ENCODE data around the gene FREM3. TPM values are rescaled to one million over a fixed set of nuclear protein-coding genes. Genes with fewer than 3 reads are reported as not detected.
A peak's percentile ranks its signal among the peaks of the same experiment; 100 is the strongest.

FREM3 gene
- total RNA-seq, 1 experiment from 2014 or later, result not detected

GRCh38 chr4:143667461-143667860, 33.0 kb downstream of the FREM3 start:
- intact Hi-C loops (cut with micrococcal nuclease), result no loop called here
- Mint-ChIP-seq H3K4me1 (ENCODE audit: insufficient read depth, unreplicated experiment) (peaks cover 12% of the 10 kb centered on the region), H3K4me3 (ENCODE audit: unreplicated experiment) (no peak overlapping the region), H3K27ac (ENCODE audit: low read depth, unreplicated experiment) (no peak overlapping the region), H3K9me3 (ENCODE audit: unreplicated experiment) (peaks cover 14% of the 10 kb centered on the region), H3K27me3 (ENCODE audit: insufficient read depth, unreplicated experiment) (peaks cover 18% of the 10 kb centered on the region), H3K36me3 (ENCODE audit: insufficient read depth, unreplicated experiment) (no peaks in the 10 kb centered on the region)
- no peak for TF ChIP-seq CTCF (IDR thresholded peaks at IDR 0.05; ENCODE audit: unreplicated experiment)
- DNase-seq (ENCODE audit: unreplicated experiment), result peak; percentile 74
- BruUV-seq (replicated peaks), result no TSS peak
- ChIA-PET POLR2A (interaction anchor here (1.5 kb wide), 1 partner anchor 33 kb away, joined by 4 read pairs; the partner anchor contains the start of gene FREM3), CTCF (interaction anchor here (0.6 to 0.9 kb wide), 3 partner anchors 12 to 1128 kb away, joined by 3 read pairs; no protein-coding TSS in a partner anchor)

GRCh38 chr4:143658336-143658735, 42.1 kb downstream of the FREM3 start:
- Mint-ChIP-seq H3K27me3 (ENCODE audit: insufficient read depth, unreplicated experiment) (peaks cover 22% of the 10 kb centered on the region), H3K27ac (ENCODE audit: low read depth, unreplicated experiment) (no peak overlapping the region), H3K4me3 (ENCODE audit: unreplicated experiment) (no peak overlapping the region), H3K9me3 (ENCODE audit: unreplicated experiment) (peaks cover 13% of the 10 kb centered on the region), H3K4me1 (ENCODE audit: insufficient read depth, unreplicated experiment) (no peaks in the 10 kb centered on the region), H3K36me3 (ENCODE audit: insufficient read depth, unreplicated experiment) (no peaks in the 10 kb centered on the region)
- BruUV-seq (replicated peaks), result no TSS peak
- DNase-seq (ENCODE audit: unreplicated experiment), result no peak
- intact Hi-C loops (cut with micrococcal nuclease), result no loop called here
- CTCF ChIA-PET, result no interaction called here
- POLR2A ChIA-PET, result no interaction called here
- no peak for TF ChIP-seq CTCF (IDR thresholded peaks at IDR 0.05; ENCODE audit: unreplicated experiment)

GRCh38 chr4:143654571-143654970, 45.9 kb downstream of the FREM3 start:
- no peak for TF ChIP-seq CTCF (IDR thresholded peaks at IDR 0.05; ENCODE audit: unreplicated experiment)
- H3K27me3 Mint-ChIP-seq (ENCODE audit: insufficient read depth, unreplicated experiment), result peaks cover 2% of the 10 kb centered on the region
- intact Hi-C loops (cut with micrococcal nuclease), result no loop called here
- no TSS peak for BruUV-seq (replicated peaks)
- no peak for DNase-seq (ENCODE audit: unreplicated experiment)
- H3K4me1 Mint-ChIP-seq (ENCODE audit: insufficient read depth, unreplicated experiment), result no peaks in the 10 kb centered on the region
- H3K9me3 Mint-ChIP-seq (ENCODE audit: unreplicated experiment), result no peaks in the 10 kb centered on the region
- no peak overlapping the region for H3K27ac Mint-ChIP-seq (ENCODE audit: low read depth, unreplicated experiment)
- CTCF ChIA-PET, result no interaction called here
- POLR2A ChIA-PET, result no interaction called here
- H3K4me3 Mint-ChIP-seq (ENCODE audit: unreplicated experiment), result no peak overlapping the region
- no peaks in the 10 kb centered on the region for H3K36me3 Mint-ChIP-seq (ENCODE audit: insufficient read depth, unreplicated experiment)

- BruUV-seq (replicated peaks), result no TSS peak
- no peaks in the 10 kb centered on the region for H3K9me3 Mint-ChIP-seq (ENCODE audit: unreplicated experiment)
- ChIA-PET POLR2A (no interaction called here), CTCF (no interaction called here)
- no peaks in the 10 kb centered on the region for H3K36me3 Mint-ChIP-seq (ENCODE audit: insufficient read depth, unreplicated experiment)
- intact Hi-C loops (cut with micrococcal nuclease), result no loop called here
- no peak overlapping the region for H3K4me3 Mint-ChIP-seq (ENCODE audit: unreplicated experiment)
- no peak for TF ChIP-seq CTCF (IDR thresholded peaks at IDR 0.05; ENCODE audit: unreplicated experiment)
- H3K4me1 Mint-ChIP-seq (ENCODE audit: insufficient read depth, unreplicated experiment), result no peaks in the 10 kb centered on the region
- H3K27me3 Mint-ChIP-seq (ENCODE audit: insufficient read depth, unreplicated experiment), result peaks cover 13% of the 10 kb centered on the region
- no peak for DNase-seq (ENCODE audit: unreplicated experiment)
- no peak overlapping the region for H3K27ac Mint-ChIP-seq (ENCODE audit: low read depth, unreplicated experiment)
Measured at GRCh38 chr4:143653031-143653430, 47.4 kb downstream of the FREM3 start.
